Activated T-helper 1 cell treated with anti-CD3 and anti-CD28 coated beads, Interleukin-2, amount 50 U/mL, for 16 hours (primary cell): ENCODE data around the gene CDH20.

Source experiments
- DNase-seq, 2 donors: peaks; one replicate each; pipeline ENCODE4 v3.0.0-alpha.2; 2020; ENCODE audit warnings: low read depth in 1 of 2, low spot score in 1 of 2

CDH20 gene

GRCh38 chr18:61572084-61572655, 238.9 kb downstream of the CDH20 start:
- no peak for DNase-seq

DNA sequence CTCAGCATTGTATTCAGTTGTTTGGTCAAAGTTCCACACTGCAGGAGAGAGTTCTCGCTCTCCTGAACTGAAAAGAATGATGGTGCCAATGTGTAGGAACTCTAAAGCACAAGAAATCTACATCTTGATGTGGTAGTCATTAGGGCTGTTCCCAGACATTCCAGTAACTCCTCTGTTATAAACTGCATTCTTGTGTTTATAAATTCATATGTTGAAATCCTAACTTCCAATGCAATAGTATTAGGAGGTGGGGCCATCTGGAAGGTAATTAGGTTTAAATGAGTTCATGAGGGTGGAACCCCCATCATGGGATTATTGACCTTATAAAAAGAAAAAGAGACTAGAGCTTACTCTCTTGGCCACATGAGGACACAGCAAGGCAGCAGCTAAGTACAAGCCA, 239.6 kb downstream of the CDH20 start:
- DNase-seq = no peak

GRCh38 chr18:61574665-61575064, 241.4 kb downstream of the CDH20 start:
- no peak for DNase-seq

GRCh38 chr18:61575419-61575818, 242.2 kb downstream of the CDH20 start:
- no peak for DNase-seq

DNA sequence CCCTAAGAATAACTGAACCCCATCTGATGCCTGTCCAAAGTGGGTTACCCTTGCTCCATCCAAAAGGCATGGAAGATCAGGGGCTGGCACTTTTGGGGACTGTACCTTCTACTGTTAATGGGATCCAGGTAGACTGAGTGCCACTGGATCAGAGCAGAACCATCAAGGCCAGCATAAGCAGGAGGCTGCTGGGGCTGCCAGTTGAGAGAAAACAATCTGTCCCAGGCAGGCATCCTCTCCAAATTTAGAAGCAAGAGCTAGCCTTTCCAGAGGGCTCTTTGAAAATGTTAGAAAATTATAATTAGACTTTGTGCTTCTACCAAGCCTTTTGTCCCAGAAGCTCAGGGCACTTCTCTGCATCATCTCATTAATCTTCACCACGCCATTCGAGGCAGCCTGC, 245.6 kb downstream of the CDH20 start:
- no peak for DNase-seq

DNA sequence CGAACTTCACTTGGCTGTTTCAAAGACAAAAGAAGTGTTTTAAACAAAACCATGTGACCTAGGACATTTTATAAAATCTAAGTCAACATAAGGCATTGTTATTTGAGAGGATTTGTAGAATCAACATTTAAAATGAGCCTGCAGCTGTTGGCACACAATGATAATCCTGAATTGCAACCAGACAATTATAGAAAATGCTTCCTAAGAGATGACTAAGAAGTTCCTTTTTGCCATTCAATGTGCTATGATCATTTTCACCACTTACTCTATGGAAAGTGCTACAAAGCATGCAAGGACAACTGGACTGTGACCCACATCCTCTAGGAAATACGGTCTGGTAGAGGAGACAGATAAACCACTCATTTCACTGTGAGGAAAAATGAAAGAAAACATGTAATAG, 246.4 kb downstream of the CDH20 start:
- DNase-seq = no peak

DNA sequence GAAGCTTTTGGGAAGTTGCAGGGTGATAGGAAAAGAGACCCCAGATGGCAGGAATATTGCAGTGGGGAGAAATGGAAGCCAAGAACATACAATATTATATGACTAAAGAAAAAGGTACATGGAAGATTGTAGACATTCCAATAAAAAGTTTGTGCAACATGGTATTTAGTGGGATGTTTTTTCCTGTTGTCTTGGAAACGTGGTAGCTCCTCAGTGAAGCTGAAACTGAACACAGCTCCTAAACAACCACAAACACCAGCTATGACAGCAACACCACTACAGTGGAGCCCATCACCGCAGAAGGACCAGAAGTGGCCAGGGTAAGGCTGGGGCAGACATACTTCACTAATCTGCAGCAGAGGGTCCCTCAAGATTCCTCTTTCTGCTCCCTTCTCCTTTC, 246.8 kb downstream of the CDH20 start:
- no peak for DNase-seq

DNA sequence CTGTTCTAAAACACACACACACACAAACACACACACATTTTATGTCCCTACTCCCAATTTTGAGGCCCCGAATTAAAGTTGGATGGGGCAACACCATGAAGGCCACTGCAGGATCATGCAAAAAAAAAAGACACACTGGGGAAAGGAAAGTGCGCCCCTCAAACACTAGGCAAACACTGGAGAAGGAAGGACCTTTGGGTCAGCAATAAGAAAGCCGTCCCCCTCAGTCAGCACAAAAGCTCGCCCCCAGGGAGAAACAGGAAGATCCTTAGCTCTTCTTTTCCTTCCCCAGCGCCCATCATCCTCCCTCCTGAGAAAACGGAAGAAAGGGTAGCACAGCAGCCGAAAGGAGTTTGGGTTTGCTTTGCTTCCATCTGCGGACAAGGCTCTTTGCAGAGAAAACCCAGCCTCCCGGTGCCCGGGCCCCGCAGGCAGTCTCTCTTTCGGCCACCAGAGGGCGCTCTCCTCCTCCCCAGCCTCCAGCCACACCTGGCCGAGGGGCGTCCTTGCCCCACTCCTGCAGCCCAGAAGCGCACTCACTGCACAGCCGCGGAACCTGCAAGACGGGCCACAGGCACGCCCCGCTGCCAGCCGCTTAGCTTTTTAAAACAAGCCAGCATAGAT, 248.5 kb downstream of the CDH20 start:
- peak; percentile 43 to 58 for DNase-seq

GRCh38 chr18:61582202-61582710, 249.0 kb downstream of the CDH20 start:
- no peak for DNase-seq

- DNase-seq = no peak
Measured at GRCh38 chr18:61583548-61583947, 250.3 kb downstream of the CDH20 start.

GRCh38 chr18:61587865-61588264, 254.6 kb downstream of the CDH20 start:
- DNase-seq = no peak

DNA sequence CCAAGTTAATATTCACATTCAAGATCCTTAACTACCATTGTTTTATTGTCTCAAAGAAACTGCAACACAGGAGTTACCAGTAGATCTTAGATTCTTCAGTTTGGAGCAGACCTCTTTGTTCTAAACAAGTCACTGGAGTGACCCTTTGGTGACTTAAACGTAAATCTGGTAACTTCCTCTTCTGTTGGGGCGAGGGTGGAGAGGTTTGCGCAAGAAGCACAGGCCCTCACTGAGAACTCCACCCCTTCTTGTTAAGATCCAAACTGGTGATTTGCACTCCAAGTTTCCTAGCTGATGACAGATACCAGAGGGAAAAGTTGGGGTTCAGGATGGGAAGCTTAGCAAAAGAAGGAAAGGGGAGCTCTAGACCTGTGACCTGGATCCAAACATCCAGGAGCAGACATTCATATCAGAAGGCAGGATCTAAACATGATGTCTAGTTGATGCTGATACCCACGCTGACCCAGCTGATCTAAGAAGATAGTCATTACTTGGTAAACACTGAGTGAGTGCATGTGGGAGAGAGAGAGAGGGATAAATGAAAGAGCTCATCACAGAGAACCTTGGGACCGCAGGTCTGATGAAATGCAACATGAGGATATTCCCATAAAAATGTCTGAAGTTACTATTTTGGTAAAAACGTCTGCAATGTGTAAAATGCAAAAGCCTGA, 256.0 kb downstream of the CDH20 start:
- no peak for DNase-seq

- no peak for DNase-seq
Measured at GRCh38 chr18:61589724-61590065, 256.5 kb downstream of the CDH20 start.

- DNase-seq = no peak
Measured at GRCh38 chr18:61591253-61591652, 258.0 kb downstream of the CDH20 start.

DNA sequence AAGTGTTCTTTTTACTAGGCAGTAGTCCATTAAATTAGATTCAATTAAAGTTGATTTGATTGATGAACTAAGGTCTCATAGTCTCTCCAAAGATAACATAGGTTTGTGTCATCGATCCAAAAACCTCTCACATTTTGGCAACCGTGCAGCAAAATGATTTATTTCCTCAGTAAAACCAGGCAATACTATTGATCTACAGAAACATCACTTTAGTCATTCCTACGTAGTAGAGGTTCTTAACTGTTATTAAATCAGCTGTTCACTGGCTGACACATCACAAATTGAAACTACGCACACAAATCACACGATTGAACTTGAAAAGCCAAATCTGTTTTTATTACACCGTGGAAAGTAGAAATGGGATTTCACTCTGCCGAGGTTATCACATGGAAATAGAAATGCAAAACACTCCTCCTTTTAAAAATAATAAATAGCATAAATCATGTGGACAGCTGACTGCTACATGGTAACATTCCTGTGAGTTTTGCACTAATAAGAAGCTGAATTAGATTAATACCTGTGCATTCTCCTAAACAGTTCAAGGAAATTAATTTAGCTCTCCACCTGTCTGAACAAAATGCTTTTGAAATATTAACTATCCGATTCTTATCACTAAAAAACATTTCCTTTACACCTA, 262.5 kb downstream of the CDH20 start:
- DNase-seq = no peak

- no peak for DNase-seq
Measured at GRCh38 chr18:61596296-61596695, 263.1 kb downstream of the CDH20 start.

DNA sequence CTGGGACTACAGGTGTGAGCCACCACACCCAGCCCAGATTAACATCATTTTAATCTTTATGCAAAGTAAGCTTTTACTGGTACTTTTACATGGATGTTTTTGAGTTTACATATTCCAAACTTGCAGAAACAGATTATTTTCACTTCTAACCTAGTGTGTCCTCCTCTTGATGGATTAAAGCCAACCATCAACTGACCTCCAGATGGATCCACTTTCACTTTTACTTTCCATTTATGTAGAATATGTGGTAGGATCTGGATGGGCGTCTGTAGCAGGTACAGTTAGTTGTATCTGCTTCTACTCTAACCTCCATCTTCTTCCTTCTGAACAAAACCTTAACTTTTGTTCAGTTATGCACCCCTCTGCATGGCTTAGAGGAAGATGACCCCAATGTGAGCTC, 264.1 kb downstream of the CDH20 start:
- no peak for DNase-seq

DNA sequence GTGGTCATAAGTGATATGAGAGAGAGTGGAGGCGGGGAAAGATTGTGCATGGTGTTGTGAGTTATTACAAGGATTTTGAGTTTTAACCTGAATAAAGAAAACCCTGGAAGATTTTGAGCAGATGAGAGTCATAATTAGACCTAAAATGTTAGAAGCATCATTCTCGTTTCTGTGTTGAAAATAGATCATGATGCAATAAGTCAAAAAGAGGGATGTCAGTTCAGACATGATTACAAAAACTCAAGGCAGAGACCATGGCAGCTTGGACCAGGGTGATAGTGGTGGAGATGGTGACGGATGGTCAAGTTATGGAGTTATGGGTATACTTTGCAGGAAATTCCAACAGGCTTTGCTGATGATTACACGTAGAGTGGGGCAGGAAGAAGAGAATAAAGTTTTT, 267.2 kb downstream of the CDH20 start:
- no peak for DNase-seq

GRCh38 chr18:61602836-61603235, 269.6 kb downstream of the CDH20 start:
- no peak for DNase-seq
